HG03175 (cell line): ENCODE results near the gene MFNG.

Source experiments
- ATAC-seq: cut with Tn5 transposase; IDR thresholded peaks from one replicate; pipeline ENCODE4 v1.9.1; 2021; ENCODE audit warnings: mild to moderate bottlenecking, moderate library complexity; ENCODE audit not compliant: unreplicated experiment

MFNG gene

DNA sequence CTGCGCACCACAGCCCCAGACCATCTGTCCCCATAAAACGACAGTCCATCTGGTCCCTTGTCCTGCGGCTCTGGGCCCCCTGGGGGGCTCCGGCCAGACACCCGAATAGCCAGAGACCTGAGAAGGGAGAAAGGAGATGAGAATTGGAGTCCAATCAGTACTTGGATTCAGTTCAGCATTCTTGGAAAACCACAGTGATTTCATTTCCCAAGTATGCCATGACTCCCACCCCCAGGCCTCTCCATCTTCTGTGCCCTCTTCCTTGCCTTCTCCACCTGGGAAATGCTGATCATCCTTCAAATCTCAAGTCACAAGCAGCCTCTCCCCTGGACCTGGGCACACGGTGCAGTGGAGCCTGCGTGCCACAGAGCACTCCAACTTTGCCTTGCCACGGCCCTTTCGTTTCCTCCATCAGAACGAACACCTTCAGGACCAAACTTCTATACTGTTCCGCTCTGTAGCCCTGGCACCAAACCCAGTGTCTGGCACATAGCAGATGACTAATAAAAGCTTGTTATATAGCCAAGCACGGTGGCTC lies 10.9 kb upstream of the MFNG start:
- no peak for ATAC-seq

DNA sequence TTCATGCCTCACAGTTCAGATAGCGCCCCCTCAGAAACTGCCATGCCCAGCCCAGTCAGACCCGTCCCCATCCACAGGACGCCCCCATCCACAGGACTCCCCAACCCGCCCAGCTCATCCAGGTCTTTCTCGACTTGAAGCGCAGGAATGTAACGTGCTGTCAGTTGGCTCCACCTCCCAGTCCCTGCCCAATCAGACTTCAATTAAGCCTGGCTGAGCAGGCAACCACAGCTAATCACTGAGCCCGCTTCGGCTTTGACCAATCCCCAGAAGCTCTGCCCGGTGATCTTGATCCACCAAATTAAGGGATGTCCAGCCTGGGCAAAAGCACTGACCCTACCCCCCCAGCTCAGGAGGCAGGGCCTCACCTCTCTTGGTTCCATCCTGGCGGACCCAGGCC lies 10.5 kb upstream of the MFNG start:
- no peak for ATAC-seq

DNA sequence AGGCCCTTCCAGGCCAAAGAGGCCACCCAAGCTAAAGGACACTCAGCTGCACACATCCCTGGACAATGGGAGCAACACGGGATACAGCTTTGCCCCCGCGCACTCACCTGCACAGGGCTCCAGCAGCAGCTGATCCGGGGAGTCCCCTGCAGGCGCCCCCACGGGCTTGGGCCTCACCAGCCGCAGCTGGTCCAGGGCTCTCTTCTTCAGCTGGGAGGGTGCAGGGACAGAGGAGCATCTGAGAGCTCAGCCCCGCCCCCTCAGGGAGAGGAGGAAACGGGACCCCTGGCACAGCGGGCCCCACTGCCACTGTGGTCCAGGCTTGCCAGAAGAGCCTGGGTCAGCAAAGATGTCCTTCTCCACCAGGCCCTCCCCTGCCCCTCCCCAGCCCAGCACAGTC lies 7.8 kb upstream of the MFNG start:
- ATAC-seq = no peak

DNA sequence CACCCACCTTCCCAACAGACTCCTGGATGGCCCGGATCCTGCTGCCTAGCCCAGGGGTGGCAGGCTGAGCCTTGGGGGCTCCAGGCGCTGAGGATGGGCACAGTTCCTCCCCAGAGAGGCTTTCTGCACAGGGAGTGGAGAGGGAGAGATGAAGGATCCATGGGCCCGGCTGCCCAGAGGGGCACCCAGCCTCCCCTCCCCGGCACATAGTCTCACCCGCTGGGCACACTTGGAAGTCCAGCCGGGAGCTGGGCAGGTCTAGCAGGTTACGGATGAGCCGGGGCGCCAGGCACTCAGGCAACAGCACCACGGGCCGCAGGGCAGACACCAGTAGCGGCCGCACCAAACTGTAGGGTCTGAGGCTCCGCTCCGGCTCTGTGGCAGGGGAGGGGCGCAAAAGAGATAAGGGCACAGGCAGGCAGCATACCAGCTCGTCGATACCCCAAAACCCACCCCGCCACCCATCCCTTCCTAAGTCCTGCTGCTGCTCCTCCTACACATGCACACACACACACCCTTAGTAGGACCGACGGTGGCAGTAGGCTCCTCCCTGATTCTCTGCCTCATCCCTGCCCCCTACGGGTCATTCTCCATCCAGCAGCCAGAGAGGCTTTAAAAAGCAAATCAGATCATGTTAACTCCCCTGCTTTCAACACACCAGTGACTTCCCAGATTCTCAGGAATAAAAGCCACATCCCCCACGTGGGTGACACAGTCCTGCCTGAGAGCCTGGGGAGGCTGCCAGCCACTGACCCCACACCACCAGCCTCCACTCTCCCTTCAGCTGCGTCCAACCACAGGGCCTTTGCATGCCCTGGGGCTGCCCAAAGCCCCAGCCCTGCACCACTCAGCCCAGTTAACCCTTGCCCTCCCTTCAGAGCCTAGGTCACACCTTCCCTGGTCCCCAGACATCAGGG lies 6.5 kb upstream of the MFNG start:
- ATAC-seq = no peak

DNA sequence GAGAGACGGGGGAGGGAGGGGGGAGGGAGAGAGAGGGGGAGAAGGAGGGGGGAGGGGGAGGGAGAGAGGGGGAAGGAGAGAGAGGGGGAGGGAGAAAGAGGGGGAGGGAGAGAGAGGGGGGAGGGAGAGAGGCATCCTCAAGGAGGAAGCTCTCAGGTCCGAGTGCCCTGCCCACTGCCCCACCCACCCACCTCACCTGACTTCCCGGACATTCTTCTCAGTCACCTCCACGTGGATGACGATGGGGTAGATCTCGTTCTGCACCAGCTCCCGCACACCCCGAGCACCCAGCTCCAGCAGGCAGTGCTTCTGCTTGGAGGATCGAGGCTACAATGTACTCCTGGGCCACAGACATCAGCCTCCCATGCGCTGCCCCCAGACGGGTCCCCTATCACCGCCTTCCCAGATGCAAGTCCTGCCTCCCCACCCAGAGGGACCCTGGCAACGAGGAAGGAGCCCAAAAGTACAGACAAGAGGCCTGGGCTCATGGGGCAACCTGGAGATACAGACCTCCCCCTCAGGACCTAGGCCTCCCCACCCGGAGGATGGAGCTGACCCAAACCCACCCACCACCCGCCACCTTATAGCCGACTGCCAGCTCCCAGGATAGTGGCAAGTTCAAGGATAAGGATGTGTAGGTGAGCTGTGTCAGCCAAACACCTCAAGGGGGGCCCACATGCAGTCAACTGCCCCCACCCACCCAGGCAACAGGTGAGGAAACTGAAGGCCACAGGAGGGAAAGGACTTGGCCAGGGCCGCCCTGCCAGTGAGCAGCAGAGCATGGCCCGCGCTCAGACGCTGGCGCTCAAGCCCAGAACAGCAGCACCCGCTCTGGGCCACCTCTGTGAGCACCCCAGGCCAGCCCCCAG lies 5.6 kb upstream of the MFNG start:
- ATAC-seq = no peak

- no peak for ATAC-seq
Measured at GRCh38 chr22:37491106-37491505, 4.9 kb upstream of the MFNG start.

- no peak for ATAC-seq
Measured at GRCh38 chr22:37489983-37490382, 3.8 kb upstream of the MFNG start.

DNA sequence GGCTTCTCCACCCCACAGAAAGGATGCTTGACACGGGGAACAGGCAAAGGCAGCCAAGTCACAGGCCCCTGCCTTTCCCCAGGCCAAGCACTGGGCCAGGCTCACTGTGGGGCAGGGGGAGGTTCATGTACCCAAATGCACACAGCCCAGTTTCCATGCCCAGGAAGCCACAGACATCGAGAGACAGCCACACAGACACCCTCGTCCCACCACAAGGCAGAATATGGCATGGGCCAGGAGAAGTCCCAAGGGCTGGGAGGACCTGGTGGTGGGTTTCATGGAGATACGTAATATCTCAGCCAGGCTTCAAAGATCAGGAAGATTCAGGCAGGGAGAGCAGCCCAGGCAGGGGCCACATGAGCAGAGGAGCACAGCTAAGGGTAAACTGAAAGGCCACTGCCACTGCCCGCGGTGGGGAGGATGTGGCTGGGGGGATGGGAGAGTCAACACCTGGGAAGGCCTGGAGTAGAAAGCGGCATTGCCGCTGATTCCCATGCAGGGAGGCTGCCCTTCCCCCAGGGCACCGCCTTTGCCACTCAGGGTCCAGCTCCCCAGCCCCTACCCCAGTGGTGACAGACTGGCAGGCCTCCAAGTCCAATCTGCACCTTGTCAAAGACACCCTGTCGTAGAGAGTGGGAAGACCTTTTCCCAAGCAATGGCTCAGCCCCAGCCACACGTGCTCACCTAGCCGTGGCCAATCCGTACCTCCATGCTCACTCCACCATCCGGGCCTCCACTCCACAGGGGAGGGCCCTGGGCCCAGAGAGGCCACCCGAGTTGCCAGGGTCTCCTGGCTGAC lies 2.4 kb upstream of the MFNG start:
- ATAC-seq = no peak

GRCh38 chr22:37487571-37487970 lies 1.4 kb upstream of the MFNG start:
- no peak for ATAC-seq

DNA sequence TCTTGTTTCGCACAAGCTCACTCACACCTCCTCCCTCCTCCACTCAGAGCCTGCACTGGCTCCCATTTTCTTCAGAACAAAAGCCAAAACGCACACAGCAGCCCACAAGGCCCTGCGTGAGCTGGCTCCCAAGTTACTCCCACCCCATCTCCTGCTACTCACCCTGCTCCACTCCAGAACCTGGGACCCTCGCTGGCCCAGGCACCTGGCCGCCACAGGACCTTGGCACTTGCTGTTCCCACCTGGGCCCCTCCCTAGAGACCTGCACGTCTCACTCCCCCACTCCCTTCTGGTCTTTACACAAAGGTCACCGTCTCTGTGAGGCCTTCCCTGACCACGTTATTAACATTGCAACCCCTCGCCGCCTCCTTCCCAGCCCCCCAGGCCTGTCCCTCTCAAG lies 945 bp upstream of the MFNG start:
- no peak for ATAC-seq

- peak; percentile 22 for ATAC-seq
Measured at GRCh38 chr22:37485395-37486223, 575 bp downstream of the MFNG start.

DNA sequence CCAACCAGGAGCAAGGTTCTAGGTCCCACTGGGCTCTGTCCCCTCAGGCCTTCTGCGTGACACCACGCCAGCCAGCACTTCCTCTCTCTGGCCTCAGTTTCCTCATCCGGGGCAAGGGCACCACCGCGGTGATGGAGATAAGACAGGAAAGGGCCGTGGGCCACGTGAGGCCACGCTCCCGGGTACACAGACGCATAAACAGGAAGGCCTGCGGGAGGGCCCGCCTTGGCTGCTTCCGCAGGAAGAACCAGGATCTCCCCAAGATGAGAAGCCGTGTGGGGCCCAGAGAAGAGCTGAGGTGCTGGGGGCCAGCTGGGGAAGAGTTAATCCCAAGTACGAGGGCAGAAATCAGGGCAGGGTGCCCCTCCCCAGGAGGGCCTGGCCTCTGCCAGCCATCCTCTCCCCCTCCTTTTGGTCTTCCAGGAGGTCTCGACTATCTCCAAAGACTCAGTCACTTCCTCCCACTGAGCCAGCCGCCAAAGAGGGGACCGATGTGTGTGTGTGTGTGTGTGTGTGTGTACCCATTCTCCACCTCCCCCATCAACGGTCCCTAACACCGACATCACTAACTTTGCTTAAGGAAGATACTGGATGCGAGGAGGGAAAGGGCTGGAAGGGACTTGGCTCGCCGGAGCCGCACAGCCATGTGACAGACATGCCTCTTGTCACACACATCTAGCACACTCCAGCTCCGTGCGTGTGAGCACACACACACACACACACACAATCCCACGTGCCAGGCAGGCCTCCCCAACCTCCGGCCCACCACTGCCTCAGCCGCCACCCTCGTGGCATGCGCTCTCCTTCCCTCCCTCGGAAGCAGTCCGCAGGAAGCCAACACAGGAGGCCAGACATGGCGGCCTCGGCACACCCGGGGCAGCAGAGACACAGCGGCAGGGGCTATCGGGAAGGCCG lies 1.4 kb downstream of the MFNG start:
- no peak for ATAC-seq

- ATAC-seq = no peak
Measured at GRCh38 chr22:37483050-37483449, 3.1 kb downstream of the MFNG start.

- ATAC-seq = no peak
Measured at GRCh38 chr22:37482244-37482643, 3.9 kb downstream of the MFNG start.

- no peak for ATAC-seq
Measured at GRCh38 chr22:37481347-37481907, 4.8 kb downstream of the MFNG start.

- no peak for ATAC-seq
Measured at GRCh38 chr22:37480387-37481346, 5.5 kb downstream of the MFNG start.

DNA sequence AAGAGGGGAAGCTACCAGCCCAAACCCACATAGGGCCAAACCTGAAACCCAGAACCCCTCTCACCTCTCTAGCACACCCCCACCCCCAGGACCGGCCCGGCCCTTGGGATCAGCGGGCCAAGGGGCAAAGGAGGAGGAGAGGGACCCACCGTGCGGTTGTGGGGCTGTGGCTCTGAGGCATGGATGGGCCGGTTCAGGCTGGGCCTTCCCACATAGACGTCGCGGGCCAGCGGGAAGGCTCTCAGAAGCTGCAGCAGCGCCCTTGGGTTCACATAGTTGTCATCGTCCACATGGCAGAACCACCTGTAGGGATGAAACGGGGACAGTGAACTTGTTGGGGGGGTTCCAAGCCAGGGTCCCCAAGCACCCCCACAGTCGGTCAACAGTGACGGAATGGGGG lies 7.0 kb downstream of the MFNG start:
- no peak for ATAC-seq
